Activated naive CD8-positive, alpha-beta T cell treated with anti-CD3 and anti-CD28 coated beads, Interleukin-2, amount 50 U/mL, for 24 hours (primary cell): Measurements from ENCODE around the gene DUSP6.

Experiments used
- ATAC-seq: fragments of 150-1000 bp; cut with Tn5 transposase; one replicate; pipeline ENCODE4 v1.10.0; 2021
- DNase-seq: peaks from one replicate; pipeline ENCODE4 v3.0.0; 2021
- H3K27ac Mint-ChIP-seq: one replicate; pipeline ENCODE4 v1.8.0; 2021; ENCODE audit warnings: mild to moderate bottlenecking, mixed read lengths
- H3K27me3 Mint-ChIP-seq: one replicate; pipeline ENCODE4 v1.8.0; 2021; ENCODE audit warnings: mixed read lengths
- H3K36me3 Mint-ChIP-seq: one replicate; pipeline ENCODE4 v1.8.0; 2021; ENCODE audit warnings: low read depth, mixed read lengths
- H3K4me1 Mint-ChIP-seq: one replicate; pipeline ENCODE4 v1.8.0; 2021; ENCODE audit warnings: mixed read lengths
- H3K4me3 Mint-ChIP-seq: one replicate; pipeline ENCODE4 v1.8.0; 2021; ENCODE audit warnings: mild to moderate bottlenecking, moderate library complexity, mixed read lengths
- H3K9me3 Mint-ChIP-seq: one replicate; pipeline ENCODE4 v1.8.0; 2021; ENCODE audit warnings: mixed read lengths

Gene DUSP6

GRCh38 chr12:89316705-89317139, 35.6 kb downstream of the DUSP6 start:
- H3K9me3 Mint-ChIP-seq = no peaks in the 10 kb centered on the region
- H3K27me3 Mint-ChIP-seq = no peaks in the 10 kb centered on the region
- ATAC-seq (no peak), DNase-seq (no peak)
- H3K4me3 Mint-ChIP-seq = no peak overlapping the region
- H3K36me3 Mint-ChIP-seq = no peaks in the 10 kb centered on the region
- peaks cover 9% of the 10 kb centered on the region for H3K4me1 Mint-ChIP-seq
- no peak overlapping the region for H3K27ac Mint-ChIP-seq

GRCh38 chr12:89314060-89314761, 38.1 kb downstream of the DUSP6 start:
- Mint-ChIP-seq H3K4me3 (no peak overlapping the region), H3K27me3 (no peaks in the 10 kb centered on the region), H3K36me3 (no peaks in the 10 kb centered on the region), H3K4me1 (peaks cover 22% of the 10 kb centered on the region), H3K27ac (no peak overlapping the region), H3K9me3 (no peaks in the 10 kb centered on the region)
- DNase-seq (no peak), ATAC-seq (no peak)

- Mint-ChIP-seq H3K27me3 (peaks cover 2% of the 10 kb centered on the region), H3K4me1 (peaks cover 44% of the 10 kb centered on the region), H3K4me3 (no peak overlapping the region), H3K36me3 (no peaks in the 10 kb centered on the region), H3K9me3 (peaks cover 3% of the 10 kb centered on the region), H3K27ac (no peak overlapping the region)
- DNase-seq (no peak), ATAC-seq (no peak)
Observed at GRCh38 chr12:89311703-89312293, 40.5 kb downstream of the DUSP6 start.

GRCh38 chr12:89309815-89310214, 42.5 kb downstream of the DUSP6 start:
- H3K4me1 Mint-ChIP-seq = peaks cover 40% of the 10 kb centered on the region
- no peaks in the 10 kb centered on the region for H3K36me3 Mint-ChIP-seq
- DNase-seq = no peak
- H3K4me3 Mint-ChIP-seq = no peak overlapping the region
- peaks cover 3% of the 10 kb centered on the region for H3K9me3 Mint-ChIP-seq
- peak overlapping the region; percentile 32 for H3K27ac Mint-ChIP-seq
- no peak for ATAC-seq
- peaks cover 2% of the 10 kb centered on the region for H3K27me3 Mint-ChIP-seq

GRCh38 chr12:89309440-89309802, 42.9 kb downstream of the DUSP6 start:
- ATAC-seq = no peak
- H3K36me3 Mint-ChIP-seq = no peaks in the 10 kb centered on the region
- H3K4me3 Mint-ChIP-seq = no peak overlapping the region
- H3K9me3 Mint-ChIP-seq = peaks cover 3% of the 10 kb centered on the region
- peaks cover 2% of the 10 kb centered on the region for H3K27me3 Mint-ChIP-seq
- peak; percentile 3 for DNase-seq
- peak overlapping the region; percentile 32 for H3K27ac Mint-ChIP-seq
- H3K4me1 Mint-ChIP-seq = peaks cover 40% of the 10 kb centered on the region

- H3K4me3 Mint-ChIP-seq = no peak overlapping the region
- H3K9me3 Mint-ChIP-seq = peaks cover 3% of the 10 kb centered on the region
- DNase-seq (no peak), ATAC-seq (no peak)
- H3K27me3 Mint-ChIP-seq = peaks cover 2% of the 10 kb centered on the region
- H3K4me1 Mint-ChIP-seq = peaks cover 38% of the 10 kb centered on the region
- no peaks in the 10 kb centered on the region for H3K36me3 Mint-ChIP-seq
- H3K27ac Mint-ChIP-seq = peak overlapping the region; percentile 29
Observed at GRCh38 chr12:89307474-89308253, 44.6 kb downstream of the DUSP6 start.

GRCh38 chr12:89306827-89307473, 45.4 kb downstream of the DUSP6 start:
- no peak overlapping the region for H3K4me3 Mint-ChIP-seq
- no peak for ATAC-seq

GRCh38 chr12:89305373-89305772, 46.9 kb downstream of the DUSP6 start:
- H3K4me1 Mint-ChIP-seq = peaks cover 36% of the 10 kb centered on the region
- DNase-seq (no peak), ATAC-seq (no peak)
- H3K9me3 Mint-ChIP-seq = peaks cover 3% of the 10 kb centered on the region
- H3K27me3 Mint-ChIP-seq = peaks cover 2% of the 10 kb centered on the region
- no peaks in the 10 kb centered on the region for H3K36me3 Mint-ChIP-seq
- no peak overlapping the region for H3K27ac Mint-ChIP-seq
- no peak overlapping the region for H3K4me3 Mint-ChIP-seq

More at GRCh38 chr12:89306827-89307473, 45.4 kb downstream of the DUSP6 start:
- no peak overlapping the region for H3K27ac Mint-ChIP-seq
- no peaks in the 10 kb centered on the region for H3K36me3 Mint-ChIP-seq
- peaks cover 3% of the 10 kb centered on the region for H3K9me3 Mint-ChIP-seq
- DNase-seq = no peak
- H3K27me3 Mint-ChIP-seq = peaks cover 2% of the 10 kb centered on the region
- peaks cover 38% of the 10 kb centered on the region for H3K4me1 Mint-ChIP-seq

GRCh38 chr12:89299931-89300330, 52.4 kb downstream of the DUSP6 start:
- no peaks in the 10 kb centered on the region for H3K36me3 Mint-ChIP-seq
- H3K9me3 Mint-ChIP-seq = no peaks in the 10 kb centered on the region
- H3K4me1 Mint-ChIP-seq = no peaks in the 10 kb centered on the region
- no peak for DNase-seq
- H3K27me3 Mint-ChIP-seq = peaks cover 3% of the 10 kb centered on the region
- H3K27ac Mint-ChIP-seq = no peak overlapping the region
- no peak for ATAC-seq
- H3K4me3 Mint-ChIP-seq = no peak overlapping the region

GRCh38 chr12:89299417-89299816, 52.9 kb downstream of the DUSP6 start:
- H3K9me3 Mint-ChIP-seq = no peaks in the 10 kb centered on the region
- peaks cover 3% of the 10 kb centered on the region for H3K27me3 Mint-ChIP-seq
- no peak overlapping the region for H3K27ac Mint-ChIP-seq
- H3K4me1 Mint-ChIP-seq = no peaks in the 10 kb centered on the region
- no peak for DNase-seq
- no peaks in the 10 kb centered on the region for H3K36me3 Mint-ChIP-seq
- no peak for ATAC-seq
- H3K4me3 Mint-ChIP-seq = no peak overlapping the region
